HG03060 (cell line): ENCODE results near the gene KSR1.
"Not testable (repeated sequence)": the region's sequence is repeated elsewhere in the genome, so short reads cannot be mapped to it uniquely, and the experiment has no call there.

ENCODE experiments used
- ATAC-seq: cut with Tn5 transposase; IDR thresholded peaks from one replicate; pipeline ENCODE4 v1.9.1; 2021; ENCODE audit warnings: low read depth, moderate number of reproducible peaks; ENCODE audit not compliant: unreplicated experiment

The KSR1 gene

DNA sequence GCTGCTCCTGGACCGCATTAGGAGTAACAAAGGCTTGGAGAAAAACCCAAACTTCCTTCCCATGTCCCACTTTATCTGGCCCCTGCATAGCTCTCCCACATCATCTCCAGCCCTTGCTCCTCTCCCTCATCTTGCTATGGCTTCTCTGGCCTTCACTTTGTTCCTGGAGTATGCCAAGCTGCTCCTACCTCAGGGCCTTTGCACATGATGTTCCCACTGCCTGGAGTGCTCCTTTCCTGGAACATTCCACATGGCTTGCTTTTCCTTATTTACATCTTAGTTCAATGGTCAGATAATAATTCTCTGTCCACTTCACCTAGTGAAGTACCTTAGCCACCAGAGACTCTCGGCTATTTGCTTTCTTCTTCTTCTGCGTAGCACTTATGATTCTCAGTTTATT, 4.3 kb upstream of the KSR1 start:
- no peak for ATAC-seq

GRCh38 chr17:27452828-27453227, 3.4 kb upstream of the KSR1 start:
- no peak for ATAC-seq

DNA sequence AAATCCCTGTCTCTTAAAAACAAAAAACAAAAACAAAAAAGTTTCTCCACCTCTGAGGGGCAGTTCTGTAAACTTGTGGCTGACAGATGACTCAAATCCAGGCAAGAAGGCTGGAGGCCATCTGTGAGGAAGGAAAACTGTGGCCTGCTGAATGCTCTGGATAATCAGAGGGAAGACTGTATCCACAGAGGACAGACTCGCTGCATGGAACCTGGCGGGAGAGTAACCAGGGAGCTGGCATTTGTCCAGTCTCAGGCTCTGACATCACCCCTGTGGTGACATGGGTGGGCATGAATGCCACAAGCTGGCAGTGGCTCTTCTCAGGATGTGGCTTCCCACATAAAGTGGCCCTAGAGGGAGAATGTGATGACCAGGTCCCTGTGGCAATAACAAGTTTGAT, 2.8 kb upstream of the KSR1 start:
- no peak for ATAC-seq

DNA sequence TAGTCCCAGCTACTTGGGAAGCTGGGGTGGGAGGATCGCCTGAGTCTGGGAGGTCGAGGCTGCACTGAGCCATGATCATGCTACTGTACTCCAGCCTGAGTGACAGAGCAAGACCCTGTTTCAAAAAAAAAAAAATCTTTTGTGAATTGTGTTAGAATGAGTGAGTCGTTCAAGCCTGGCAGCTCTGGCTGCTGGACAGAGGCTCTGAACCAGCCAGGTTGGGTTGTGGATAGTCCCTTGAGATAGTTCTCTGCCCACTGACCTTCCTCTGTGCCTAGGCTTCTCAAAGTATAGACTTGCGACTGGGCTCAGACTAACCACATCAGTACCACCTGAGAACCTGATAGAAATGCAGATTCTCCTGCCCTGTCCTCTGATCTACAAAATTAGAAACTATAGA, 2.2 kb upstream of the KSR1 start:
- ATAC-seq = no peak

DNA sequence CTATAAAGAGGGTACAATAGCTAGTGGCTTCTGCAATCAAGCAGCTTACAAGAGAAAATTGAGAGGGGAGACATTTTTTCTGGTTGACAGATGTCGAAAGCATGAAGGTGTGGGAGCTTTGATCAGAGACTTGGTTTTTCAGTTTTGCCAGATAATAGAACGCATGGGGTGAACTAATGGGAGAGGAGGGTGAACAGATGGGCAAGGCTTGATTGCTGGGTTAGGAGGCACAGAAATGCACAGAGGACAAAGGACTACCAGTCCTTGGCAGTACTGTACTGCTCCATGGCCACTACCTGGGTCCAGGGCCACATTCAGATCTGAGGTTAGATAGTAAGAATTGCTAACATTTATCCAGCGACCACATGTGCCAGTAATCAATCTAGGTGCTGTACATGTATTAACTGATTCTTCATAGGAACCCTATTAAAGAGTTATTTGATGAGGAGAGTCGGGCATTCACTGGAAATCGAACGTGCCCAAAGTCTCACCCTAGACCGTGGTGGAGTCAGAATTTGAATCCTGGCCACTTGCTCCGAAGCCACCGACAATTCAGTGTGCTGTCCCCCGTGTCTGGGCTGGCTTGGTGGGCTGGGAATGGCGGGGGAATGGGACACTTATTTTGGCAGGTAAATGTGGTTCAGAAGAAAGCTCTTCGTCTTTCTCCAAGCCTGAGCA, 873 bp upstream of the KSR1 start:
- no peak for ATAC-seq

DNA sequence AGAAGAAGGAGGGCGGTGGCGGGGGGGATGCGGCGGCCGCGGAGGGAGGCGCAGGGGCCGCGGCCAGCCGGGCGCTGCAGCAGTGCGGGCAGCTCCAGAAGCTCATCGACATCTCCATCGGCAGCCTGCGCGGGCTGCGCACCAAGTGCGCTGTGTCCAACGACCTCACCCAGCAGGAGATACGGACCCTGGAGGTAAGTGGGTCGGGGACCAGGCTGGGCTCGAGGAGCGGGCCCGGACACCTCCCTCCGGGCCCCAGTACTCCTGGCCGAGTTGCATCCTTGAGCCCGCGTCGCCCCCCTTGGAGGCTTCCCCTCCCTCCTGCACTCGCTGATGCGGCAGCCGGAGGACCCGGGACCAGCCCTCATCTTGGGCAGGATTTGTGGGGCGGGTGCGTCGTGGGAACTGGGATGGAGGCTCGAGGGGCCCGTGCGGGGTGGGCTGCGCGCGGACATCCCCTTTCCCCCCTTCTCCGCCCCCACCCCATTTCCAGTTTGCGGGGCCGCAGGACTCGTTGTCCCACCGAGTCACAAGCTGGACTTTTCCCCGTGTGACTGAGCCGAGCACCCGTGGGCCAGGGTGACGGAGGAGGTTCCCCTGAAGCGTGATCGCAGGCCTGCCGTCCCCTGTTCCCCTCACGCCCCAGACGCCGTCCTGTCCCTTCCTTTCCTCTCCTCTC, 572 bp downstream of the KSR1 start:
- no peak for ATAC-seq

DNA sequence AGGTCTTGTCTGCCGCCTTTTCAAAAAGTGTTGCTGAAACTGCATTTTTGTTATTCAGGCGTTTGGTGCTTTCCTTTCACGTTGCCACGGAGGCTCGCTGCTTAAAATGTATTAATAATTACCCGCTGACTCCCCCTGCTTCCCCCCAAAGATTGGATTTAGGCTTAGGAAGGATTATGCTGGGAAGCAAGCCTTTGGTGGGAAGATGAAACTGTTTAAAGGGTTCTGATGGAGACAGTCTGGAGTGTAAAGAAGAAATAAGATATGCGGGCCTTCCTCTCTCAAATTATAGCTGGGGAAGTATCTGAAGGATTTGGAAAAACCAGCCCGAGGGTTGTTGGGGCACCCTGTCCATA, 1.1 kb downstream of the KSR1 start:
- ATAC-seq = no peak

DNA sequence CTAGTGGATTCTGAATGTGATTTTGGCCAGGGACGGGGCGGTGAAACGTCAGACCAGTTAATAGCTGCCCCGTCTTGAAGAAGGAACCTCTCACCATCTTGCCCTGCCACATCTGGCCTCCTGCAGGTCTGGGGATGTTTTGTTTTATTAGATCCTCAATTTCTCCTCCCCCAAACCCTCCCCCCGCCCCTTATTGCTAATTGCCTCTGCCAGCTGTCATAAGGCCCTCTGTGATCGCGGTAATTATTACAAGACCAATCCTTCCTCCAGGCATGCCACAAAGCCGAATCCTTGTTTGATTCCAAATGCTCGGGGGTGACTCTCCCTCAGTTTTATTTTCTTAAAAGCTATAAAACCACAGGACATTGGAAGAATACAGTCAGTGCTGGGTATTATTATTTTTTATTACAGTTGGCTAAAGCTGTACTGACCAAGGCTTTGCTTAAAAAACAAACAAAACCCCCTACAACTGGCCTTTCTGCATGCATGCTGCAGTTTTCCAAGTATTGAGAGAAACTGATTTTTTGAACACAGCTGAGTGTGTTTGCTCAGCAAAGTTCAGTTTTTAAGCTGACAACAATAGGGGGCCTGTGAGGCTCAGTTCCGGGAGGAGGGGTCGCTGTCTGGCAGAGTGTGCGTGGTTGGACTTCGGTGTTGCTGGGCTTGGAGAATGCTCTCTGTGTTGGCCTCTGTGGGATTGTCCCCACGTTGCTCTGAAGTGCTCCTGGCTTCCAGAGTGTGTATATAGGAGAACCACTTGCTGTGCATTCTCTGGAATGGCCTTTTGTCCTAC, 1.7 kb downstream of the KSR1 start:
- ATAC-seq = no peak

DNA sequence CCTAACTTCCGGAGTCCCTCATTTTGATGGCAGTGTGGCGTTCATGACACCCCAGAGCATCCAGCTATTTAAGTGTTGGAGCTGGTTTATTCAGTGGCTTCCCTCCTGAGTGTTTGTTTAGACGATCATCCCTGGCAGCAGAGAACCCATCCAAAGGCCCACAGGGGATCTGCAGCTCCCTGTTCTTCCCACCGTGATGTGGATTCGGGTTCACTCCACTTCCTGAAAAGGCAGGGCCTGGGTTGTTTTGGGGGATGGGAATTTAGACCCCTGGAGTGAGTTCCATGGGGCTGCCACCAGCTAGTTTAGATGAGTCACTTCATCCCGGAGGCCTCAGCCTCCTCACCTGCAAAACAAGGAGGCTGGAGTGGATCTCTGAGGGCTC, 2.3 kb downstream of the KSR1 start:
- no peak for ATAC-seq

- no peak for ATAC-seq
Measured at GRCh38 chr17:27459433-27459832, 3.2 kb downstream of the KSR1 start.

GRCh38 chr17:27460196-27460725, 4.0 kb downstream of the KSR1 start:
- ATAC-seq = no peak

DNA sequence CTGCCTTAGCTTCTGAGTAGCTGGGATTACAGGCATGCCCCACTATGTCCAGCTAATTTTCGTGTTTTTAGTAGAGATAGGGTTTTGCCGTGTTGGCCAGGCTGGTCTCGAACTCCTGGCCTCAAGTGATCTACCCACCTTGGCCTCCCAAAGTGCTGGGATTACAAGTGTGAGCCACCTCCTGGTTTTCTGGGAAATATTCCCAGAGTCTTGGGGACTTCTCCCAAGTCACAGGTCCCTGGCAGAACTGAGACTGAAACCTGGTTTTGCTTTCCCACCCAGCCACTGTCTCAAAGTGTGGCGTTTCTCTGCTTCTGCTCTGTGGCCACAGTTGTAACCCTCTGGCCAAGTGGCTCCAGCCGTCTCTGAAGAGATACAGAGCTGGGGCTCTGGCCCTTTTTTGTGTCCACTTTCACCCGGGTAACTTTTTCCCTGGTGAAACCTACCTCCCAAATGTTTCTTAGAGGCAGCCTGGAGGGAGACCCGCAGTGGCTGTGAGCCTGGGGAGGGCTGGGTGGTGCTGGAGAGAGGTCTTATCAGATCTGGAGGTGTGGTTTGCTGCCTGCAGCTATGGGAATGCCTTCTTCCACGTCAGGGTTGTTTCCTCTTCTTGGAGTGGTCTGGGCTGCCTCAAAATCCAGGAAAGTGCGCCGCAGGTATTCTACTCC, 5.1 kb downstream of the KSR1 start:
- no peak for ATAC-seq

DNA sequence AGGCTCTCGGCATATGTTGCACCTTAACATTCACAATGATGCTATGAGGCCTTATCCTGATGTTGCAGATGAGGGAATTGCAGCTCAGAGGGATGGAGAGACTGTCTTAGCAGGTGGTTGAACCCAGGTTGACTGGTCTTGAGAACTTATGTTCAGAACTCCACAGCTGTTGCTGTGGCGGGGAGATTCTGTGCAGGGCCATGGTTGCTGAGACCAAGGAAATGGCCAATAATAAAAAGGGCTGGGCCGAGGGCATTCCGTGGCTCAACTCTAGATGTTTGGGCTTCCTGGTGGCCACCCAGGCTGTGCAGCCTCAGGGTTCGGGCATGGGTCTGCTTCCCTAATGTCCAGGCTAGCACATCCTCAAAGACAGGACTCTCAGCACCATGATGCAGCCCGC, 5.9 kb downstream of the KSR1 start:
- ATAC-seq = no peak

DNA sequence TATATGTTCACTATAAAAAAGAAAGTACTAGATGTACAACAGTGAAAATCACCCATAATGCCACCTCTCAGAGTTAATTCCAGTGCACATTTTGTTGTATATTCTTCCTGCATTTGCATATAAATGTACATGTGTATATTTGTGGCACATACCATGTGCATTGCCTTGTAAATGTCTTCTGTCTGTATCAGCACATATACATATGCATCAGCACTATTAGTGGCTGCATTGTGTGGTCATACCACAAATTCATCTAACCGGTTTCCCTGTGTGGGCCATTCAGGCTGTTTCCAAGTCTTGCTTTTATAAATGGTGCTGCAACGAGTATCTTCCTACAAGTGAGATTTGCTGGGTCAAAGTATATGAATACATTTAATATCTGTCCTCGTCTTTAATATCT, 6.5 kb downstream of the KSR1 start:
- no peak for ATAC-seq

DNA sequence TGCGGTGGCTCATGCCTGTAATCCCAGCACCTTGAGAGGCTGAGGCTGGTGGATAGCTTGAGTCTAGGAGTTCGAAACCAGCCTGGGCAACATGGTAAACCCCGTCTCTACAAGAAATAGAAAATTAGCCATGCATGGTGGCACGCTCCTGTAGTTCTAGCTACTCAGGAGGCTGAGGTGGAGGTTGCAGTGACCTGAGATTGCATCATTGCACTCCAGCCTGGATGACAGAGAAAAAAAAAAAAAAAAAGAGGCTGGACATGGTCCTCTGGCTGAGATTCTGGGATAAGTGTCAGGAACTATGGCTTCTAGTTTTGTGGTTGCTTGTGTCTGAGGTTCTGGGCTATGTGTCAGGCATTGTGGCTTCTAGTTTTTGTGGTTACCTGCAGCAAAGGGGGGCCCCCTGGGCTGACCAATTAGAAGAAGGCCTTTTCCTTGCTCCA, 7.0 kb downstream of the KSR1 start:
- no peak for ATAC-seq

DNA sequence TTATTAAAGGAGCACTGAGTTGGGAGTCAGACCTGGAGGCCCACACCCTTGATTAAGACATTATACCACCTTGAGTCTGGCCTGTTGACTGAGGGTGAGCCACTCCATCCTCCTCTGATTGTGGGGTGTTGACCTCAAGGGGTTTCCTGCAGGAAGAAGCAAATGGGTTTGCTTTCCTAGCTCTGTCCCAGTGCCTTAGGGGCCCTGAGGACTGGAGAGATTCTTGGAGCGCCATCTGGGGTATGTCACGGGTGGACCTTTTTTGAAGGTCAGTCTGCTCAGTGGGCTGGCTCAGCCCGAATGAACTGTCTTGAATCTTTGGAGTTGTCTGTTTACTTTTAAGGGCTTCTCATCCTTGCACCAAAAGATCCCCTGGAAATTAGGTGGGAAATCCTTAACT, 7.8 kb downstream of the KSR1 start:
- not testable (repeated sequence) for ATAC-seq

GRCh38 chr17:27464431-27464830, 8.2 kb downstream of the KSR1 start:
- no peak for ATAC-seq

DNA sequence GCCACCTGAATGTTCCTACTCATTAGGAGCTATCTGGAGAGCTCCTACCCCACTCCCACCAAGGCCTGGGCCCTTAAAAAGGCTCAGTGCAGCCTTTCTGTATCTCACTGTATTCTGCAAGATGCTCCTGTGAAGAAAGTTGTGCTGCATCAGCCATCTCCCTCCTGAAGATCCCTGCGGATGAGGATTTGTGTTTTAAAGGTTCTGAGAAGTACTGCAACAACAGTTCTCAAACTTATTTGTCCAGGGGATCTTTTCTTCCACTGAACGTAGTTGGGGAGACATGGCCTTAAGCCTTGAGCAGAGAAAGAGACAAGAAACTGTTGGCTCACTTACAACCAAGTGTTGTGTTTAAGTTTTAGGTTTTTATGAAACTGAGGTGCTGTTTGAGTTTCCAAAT, 9.6 kb downstream of the KSR1 start:
- ATAC-seq = not testable (repeated sequence)

DNA sequence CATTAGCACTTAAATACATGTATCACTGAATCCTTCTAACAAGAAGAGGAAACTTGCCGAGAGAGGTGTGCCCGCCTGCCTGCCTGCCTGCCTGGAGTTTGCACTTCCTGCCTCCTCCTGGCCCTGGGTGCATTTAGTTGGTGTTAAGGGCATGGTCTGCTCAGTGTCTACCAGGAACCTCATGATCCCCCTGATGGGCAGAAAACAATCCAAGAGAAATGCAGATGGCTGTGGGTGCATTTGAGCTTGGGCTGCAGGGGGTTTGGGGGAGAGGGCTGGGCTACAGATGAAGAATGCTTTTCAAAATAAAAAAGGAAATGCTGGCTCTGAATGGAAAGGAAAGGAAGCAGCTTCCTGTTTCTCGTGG, 10.1 kb downstream of the KSR1 start:
- no peak for ATAC-seq

- peak; percentile 56 for ATAC-seq
Measured at GRCh38 chr17:27466743-27467375, 10.6 kb downstream of the KSR1 start.

DNA sequence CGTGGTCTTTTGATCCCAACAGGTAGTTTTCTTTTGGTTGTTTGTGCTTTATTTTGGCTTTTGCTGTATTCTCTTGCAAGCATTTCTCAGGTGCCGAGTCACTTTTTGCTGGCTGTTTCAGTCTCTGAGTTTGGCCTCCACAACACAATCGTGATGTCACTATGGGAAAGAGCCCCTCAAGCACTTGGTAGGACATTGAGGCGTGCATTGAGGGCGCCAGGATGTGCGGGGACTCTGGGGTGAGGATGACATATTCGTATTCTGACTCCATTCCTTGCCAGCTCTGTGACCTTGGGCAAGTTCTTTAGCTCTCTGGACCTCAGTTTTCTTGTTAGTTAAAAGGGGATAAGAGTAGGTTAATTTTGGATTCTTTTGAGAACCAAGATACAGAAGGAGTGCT, 13.0 kb downstream of the KSR1 start:
- no peak for ATAC-seq
